Endodermal cell (in vitro differentiated cells): ENCODE data around the gene NUAK2. TPM values are rescaled to one million over a fixed set of nuclear protein-coding genes. Genes with fewer than 3 reads are reported as not detected.
A peak's percentile ranks its signal among the peaks of the same experiment; 100 is the strongest.

Experiments
- DNase-seq: peaks from one replicate; pipeline ENCODE4 v3.0.0-alpha.2; 2017
- H3K27ac ChIP-seq: 2 replicates; pipeline ENCODE4 v1.5.1; 2013; ENCODE audit warnings: mild to moderate bottlenecking, low read depth, low read length, moderate library complexity
- H3K27me3 ChIP-seq: 2 replicates; pipeline ENCODE4 v1.6.1; 2013; ENCODE audit warnings: mild to moderate bottlenecking, low read length, moderate library complexity; ENCODE audit not compliant: insufficient read depth, control insufficient read depth, poor library complexity, severe bottlenecking
- H3K36me3 ChIP-seq: 2 replicates; pipeline ENCODE4 v1.7.0; 2013; ENCODE audit warnings: mild to moderate bottlenecking, low read length, moderate library complexity; ENCODE audit not compliant: control insufficient read depth, insufficient read depth
- H3K4me1 ChIP-seq: one replicate; pipeline ENCODE4 v1.7.0; 2013; ENCODE audit warnings: low read length; ENCODE audit not compliant: control insufficient read depth, insufficient read depth
- H3K4me3 ChIP-seq: 2 replicates; pipeline ENCODE4 v1.5.1; 2013; ENCODE audit warnings: mild to moderate bottlenecking, low read length, moderate library complexity
- H3K9ac ChIP-seq: 2 replicates; pipeline ENCODE4 v1.6.1; 2013; ENCODE audit warnings: mild to moderate bottlenecking, low read length, moderate library complexity; ENCODE audit not compliant: poor library complexity, severe bottlenecking; ENCODE audit errors: extremely low read depth
- H3K9me3 ChIP-seq: 2 replicates; pipeline ENCODE4 v1.6.1; 2013; ENCODE audit warnings: mild to moderate bottlenecking, low read length, moderate library complexity; ENCODE audit not compliant: control insufficient read depth
- H3K27ac Mint-ChIP-seq: 2 replicates; pipeline ENCODE4 v1.8.0; 2020; ENCODE audit warnings: mixed read lengths
- H3K27me3 Mint-ChIP-seq: 2 replicates; pipeline ENCODE4 v1.8.0; 2021; ENCODE audit warnings: mild to moderate bottlenecking, mixed read lengths; ENCODE audit not compliant: insufficient read depth
- H3K36me3 Mint-ChIP-seq: 2 replicates; pipeline ENCODE4 v1.8.0; 2020; ENCODE audit warnings: low read depth, mixed read lengths
- H3K4me1 Mint-ChIP-seq: 2 replicates; pipeline ENCODE4 v1.8.0; 2020; ENCODE audit warnings: mixed read lengths
- H3K4me3 Mint-ChIP-seq: 2 replicates; pipeline ENCODE4 v1.8.0; 2020; ENCODE audit warnings: mild to moderate bottlenecking, moderate library complexity, mixed read lengths
- H3K9me3 Mint-ChIP-seq: 2 replicates; pipeline ENCODE4 v1.8.0; 2020; ENCODE audit warnings: mild to moderate bottlenecking, mixed read lengths
- WGBS, 2 experiments: methylation state at CpG; one replicate each; pipeline versions ENCODE4 v1.1.5 to v1.1.7; 2013; ENCODE audit warnings: missing lambda C conversion rate in 2 of 2, mixed read lengths in 1 of 2; ENCODE audit not compliant: insufficient coverage in 1 of 2, insufficient read length in 1 of 2; 5-methylcytosine and 5-hydroxymethylcytosine counted together
- total RNA-seq, 2 donors: library from RNA; stranded (reverse); fragmentation: NEBNext Ultra II Directional in 1 of 2; extraction: Animal tissue kit (Norgen Biotek cat#: 25700) in 1 of 2; gene quantifications; 2 replicates in 1 of 2; 3 replicates in 1 of 2; pipeline ENCODE4 v1.2.1, GENCODE V29; 2021
- TF ChIP-seq, protein P1 (sequence below): fragments of 200-600 bp; sonication (generic); conservative IDR thresholded peaks from 2 replicates; pipeline ENCODE4 v1.5.0; 2021; ENCODE audit warnings: antibody characterized with exemption, mild to moderate bottlenecking

NUAK2 gene
- total RNA-seq, 2 donors from 2014 or later, result 13.4 to 19.1 TPM

DNA sequence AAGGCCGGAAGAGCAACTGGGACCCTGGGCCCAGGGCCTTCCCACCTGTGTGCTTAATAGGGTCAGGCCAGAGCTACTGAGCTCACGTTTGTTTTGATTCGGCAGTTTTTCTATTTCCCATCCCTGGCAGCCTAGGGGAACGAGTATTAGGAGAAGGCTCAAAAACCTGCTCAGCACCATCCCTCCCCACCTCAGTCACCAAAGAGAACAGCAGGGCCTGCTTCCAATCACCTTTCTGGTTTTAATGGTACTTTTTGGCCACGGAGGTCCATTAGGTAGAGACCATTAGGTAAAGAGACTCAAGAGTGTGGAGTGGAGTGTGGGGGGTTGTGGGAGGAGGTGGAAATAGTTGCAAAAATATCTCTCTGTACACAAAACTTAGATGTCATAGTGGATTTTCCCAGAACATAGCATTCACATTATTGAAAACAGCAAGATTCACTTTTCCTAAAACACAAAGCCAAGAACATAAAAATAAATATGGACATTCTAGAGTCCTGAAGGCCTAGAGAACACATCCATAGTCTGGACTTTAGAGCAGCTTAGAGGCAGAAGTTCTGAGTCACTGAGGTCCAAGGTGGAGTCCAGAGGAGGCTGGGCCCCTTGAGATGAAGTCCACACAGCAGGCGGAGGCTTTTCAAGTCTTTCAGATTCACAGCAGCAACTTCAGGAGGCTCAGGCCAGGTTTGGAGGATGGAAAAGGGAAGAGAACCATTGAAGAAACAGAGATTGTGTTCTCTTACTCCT is 19.5 kb downstream of the NUAK2 start:
- Histone ChIP-seq H3K9ac (peak overlapping the region; percentile 96), H3K9me3 (no peaks in the 10 kb centered on the region), H3K36me3 (peaks cover 43% of the 10 kb centered on the region), H3K27me3 (no peaks in the 10 kb centered on the region), H3K4me3 (peak overlapping the region; percentile 16), H3K4me1 (peaks cover 21% of the 10 kb centered on the region), H3K27ac (peak overlapping the region; percentile 100)
- Mint-ChIP-seq H3K9me3 (no peaks in the 10 kb centered on the region), H3K4me1 (peaks cover 38% of the 10 kb centered on the region), H3K27me3 (no peaks in the 10 kb centered on the region), H3K4me3 (peak overlapping the region; percentile 48), H3K36me3 (peaks cover 39% of the 10 kb centered on the region), H3K27ac (peak overlapping the region; percentile 99)
- TF ChIP-seq, protein P1, sequence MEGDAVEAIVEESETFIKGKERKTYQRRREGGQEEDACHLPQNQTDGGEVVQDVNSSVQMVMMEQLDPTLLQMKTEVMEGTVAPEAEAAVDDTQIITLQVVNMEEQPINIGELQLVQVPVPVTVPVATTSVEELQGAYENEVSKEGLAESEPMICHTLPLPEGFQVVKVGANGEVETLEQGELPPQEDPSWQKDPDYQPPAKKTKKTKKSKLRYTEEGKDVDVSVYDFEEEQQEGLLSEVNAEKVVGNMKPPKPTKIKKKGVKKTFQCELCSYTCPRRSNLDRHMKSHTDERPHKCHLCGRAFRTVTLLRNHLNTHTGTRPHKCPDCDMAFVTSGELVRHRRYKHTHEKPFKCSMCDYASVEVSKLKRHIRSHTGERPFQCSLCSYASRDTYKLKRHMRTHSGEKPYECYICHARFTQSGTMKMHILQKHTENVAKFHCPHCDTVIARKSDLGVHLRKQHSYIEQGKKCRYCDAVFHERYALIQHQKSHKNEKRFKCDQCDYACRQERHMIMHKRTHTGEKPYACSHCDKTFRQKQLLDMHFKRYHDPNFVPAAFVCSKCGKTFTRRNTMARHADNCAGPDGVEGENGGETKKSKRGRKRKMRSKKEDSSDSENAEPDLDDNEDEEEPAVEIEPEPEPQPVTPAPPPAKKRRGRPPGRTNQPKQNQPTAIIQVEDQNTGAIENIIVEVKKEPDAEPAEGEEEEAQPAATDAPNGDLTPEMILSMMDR, result no peak
- WGBS, 2 experiments, result 0 to 22% methylated on average over 3 to 6 of the region's 6 CpGs
- DNase-seq, result no peak

DNA sequence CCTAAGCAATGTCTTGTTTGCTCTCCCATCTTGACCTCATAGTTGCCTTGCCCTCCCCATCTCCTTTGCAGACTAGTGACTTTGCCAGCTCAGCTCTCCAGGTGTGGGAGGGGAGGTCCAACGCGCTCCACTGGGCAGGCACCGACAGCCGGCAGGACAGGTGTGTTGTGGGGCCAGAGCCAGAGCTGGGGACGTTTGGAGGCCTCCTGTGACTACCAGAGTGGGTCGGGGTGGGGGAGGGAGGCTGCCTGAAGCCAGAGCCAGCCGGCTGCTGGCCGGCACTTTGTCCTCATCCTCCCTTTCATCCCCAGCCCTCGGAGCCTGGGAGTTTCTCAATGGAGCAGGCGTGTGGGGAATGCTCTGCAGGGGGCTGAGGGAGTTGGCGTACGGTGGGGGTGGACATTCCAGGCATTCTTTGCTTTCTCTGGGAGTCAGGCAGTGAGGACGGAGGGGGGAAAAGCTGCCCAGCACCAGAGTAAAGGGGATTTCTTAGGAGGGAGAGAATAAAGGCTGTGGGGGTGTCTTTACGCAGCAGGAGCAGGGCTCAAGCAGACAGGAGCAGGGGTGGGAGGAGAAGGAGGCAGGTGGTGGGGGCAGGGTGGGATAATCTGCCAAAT is 20.2 kb downstream of the NUAK2 start:
- DNase-seq, result peak; percentile 99
- Histone ChIP-seq H3K4me3 (peak overlapping the region; percentile 16), H3K27ac (peak overlapping the region; percentile 100), H3K27me3 (no peaks in the 10 kb centered on the region), H3K9me3 (no peaks in the 10 kb centered on the region), H3K36me3 (peaks cover 36% of the 10 kb centered on the region), H3K4me1 (peaks cover 21% of the 10 kb centered on the region), H3K9ac (peak overlapping the region; percentile 96)
- 0% methylated on average over 5 to 14 of the region's 14 CpGs for WGBS, 2 experiments
- H3K27me3 Mint-ChIP-seq, result no peaks in the 10 kb centered on the region
- TF ChIP-seq, protein P1, result no peak
- peaks cover 32% of the 10 kb centered on the region for H3K36me3 Mint-ChIP-seq
- peak overlapping the region; percentile 99 for H3K27ac Mint-ChIP-seq
- no peaks in the 10 kb centered on the region for H3K9me3 Mint-ChIP-seq
- H3K4me3 Mint-ChIP-seq, result peak overlapping the region; percentile 48
- H3K4me1 Mint-ChIP-seq, result peaks cover 39% of the 10 kb centered on the region

DNA sequence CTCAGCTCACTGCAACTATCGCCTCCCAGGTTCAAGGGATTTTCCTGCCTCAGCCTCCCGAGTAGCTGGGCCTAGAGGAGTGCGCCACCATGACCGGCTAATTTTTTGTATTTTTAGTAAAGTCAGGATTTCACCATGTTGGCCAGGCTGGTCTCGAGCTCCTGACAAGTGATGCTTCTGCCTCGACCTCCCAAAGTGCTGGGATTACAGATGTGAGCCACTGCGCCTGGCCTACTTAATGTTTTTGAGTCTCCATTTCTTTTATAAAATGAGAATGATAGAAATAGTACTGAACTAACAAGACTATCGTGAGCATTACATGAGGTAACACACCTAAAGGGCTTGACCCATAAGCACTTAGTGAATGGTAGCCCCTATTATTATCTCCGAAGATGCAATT is 21.4 kb downstream of the NUAK2 start:
- no peaks in the 10 kb centered on the region for H3K27me3 ChIP-seq
- DNase-seq, result no peak
- Mint-ChIP-seq H3K27me3 (no peaks in the 10 kb centered on the region), H3K9me3 (no peaks in the 10 kb centered on the region), H3K4me1 (peaks cover 51% of the 10 kb centered on the region), H3K4me3 (peak overlapping the region; percentile 48), H3K27ac (peak overlapping the region; percentile 99), H3K36me3 (peaks cover 22% of the 10 kb centered on the region)
- H3K9ac ChIP-seq, result peak overlapping the region; percentile 96
- peaks cover 26% of the 10 kb centered on the region for H3K36me3 ChIP-seq
- no peak overlapping the region for H3K4me3 ChIP-seq
- WGBS, 2 experiments, result 76 to 84% methylated on average over 5 to 9 of the region's 9 CpGs
- H3K4me1 ChIP-seq, result peaks cover 21% of the 10 kb centered on the region
- TF ChIP-seq, protein P1, result no peak
- no peaks in the 10 kb centered on the region for H3K9me3 ChIP-seq
- peak overlapping the region; percentile 100 for H3K27ac ChIP-seq
